Placental pericyte (primary cell): ENCODE data around the gene PCDH11X. TPM values are rescaled to one million over a fixed set of nuclear protein-coding genes. Genes with fewer than 3 reads are reported as not detected.

Source experiments
- small RNA-seq: library from RNA; depleted of rRNA; stranded (forward); fragments of <200 nt; gene quantifications from one replicate; pipeline ENCODE3, GENCODE V24; 2012; ENCODE audit warnings: low replicate concordance
- total RNA-seq: library from RNA; depleted of rRNA; stranded (reverse); fragments of >200 nt; gene quantifications from 2 replicates; pipeline ENCODE4 v1.2.3, GENCODE V29; 2012

The PCDH11X gene
- not detected in 2 replicates for total RNA-seq

GRCh38 chrX:91779135-91779534, at the start of gene PCDH11X:
Gene PCDH11X (plus strand): TSS chrX:91779375. CDS start chrX:91835505, 56,130 bp downstream.

Small RNAs within 50 kb of the gene (small RNA-seq; reads per million reads assigned to genes)
- gene RNU2-26P: 0.26 reads per million
